Stimulated activated CD8-positive, alpha-beta memory T cell treated with anti-CD3 and anti-CD28 coated beads, Interleukin-4, amount 100 ng/mL, for 48 hours (primary cell): ENCODE data around the gene ELMOD3.
A peak's percentile ranks its signal among the peaks of the same experiment; 100 is the strongest.
"Not testable (repeated sequence)": the region's sequence is repeated elsewhere in the genome, so short reads cannot be mapped to it uniquely, and the experiment has no call there.

Source experiments
- DNase-seq: peaks from one replicate; pipeline ENCODE4 v3.0.0-alpha.2; 2020

The ELMOD3 gene

DNA sequence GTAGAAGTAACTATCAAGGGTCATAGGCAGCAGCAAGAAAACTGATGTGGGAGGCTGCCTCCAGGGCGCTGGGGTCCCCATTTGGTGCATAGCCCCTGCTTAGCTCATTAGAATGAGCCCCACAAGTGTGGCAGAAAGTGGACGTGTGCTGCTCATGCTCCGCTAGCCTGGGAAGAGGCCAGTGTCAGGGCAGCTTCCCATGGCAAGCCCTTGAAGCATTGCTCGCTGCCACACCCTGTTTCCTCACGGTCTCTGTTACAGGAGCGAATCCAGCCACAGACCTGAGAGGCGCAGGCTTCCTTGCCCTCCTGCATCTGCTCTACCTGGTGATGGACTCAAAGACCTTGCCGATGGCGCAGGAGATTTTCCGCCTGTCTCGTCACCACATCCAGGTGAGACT is 22.5 kb downstream of the ELMOD3 start:
- DNase-seq, result no peak

DNA sequence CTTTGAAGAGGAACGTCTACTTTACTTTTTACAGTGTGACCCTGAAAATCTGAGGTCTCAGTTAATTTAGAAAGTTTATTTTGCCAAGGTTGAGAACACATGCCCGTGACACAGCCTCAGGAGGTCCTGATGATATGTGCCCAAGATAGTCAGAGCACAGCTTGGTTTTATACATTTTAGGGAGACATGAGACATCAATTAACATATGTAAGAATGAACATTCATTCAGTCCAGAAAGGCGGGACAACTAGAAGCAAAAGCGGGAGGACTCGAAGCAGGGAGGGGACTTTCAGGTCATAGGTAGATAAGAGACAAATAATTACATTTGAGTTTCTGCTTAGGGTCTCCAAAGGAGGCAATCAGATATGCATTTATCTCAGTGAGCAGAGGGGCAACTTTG is 23.7 kb downstream of the ELMOD3 start:
- DNase-seq, result no peak

DNA sequence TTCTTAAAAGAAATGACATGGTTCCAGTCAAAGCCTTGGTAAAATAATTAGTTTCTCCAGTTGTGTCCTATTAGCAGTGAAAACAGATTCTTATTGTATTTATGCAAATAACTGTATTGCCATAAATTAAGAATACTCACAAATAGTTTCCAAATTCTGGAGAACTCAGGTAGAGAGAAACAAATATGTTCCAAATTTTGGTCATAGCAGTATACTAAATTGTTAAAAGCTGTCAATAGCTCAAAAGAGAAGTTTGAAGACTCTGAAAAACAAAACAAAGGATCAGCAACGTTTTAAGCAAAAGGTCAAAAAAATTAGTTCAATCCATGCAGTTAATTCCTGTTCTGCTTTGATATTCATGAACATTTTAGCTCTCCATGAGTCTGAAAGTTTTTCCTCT is 25.5 kb downstream of the ELMOD3 start:
- DNase-seq, result no peak

DNA sequence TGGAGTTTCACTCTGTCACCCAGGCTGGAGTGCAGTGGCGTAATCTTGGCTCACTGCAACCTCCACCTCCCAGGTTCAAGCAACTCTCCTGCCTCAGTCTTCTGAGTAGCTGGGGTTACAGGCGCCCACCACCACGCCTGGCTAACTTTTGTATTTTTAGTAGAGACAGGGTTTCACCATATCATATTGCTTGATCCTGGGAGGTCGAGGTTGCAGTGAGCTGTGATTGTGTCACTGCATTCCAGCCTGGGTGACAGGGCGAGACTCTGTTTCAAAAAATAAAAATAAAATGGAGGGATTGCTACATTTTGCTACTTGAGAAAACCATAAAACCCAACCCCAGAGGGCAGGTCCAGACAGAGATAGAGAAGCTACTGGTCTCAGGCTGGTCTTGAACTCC is 28.6 kb downstream of the ELMOD3 start:
- DNase-seq, result not testable (repeated sequence)

DNA sequence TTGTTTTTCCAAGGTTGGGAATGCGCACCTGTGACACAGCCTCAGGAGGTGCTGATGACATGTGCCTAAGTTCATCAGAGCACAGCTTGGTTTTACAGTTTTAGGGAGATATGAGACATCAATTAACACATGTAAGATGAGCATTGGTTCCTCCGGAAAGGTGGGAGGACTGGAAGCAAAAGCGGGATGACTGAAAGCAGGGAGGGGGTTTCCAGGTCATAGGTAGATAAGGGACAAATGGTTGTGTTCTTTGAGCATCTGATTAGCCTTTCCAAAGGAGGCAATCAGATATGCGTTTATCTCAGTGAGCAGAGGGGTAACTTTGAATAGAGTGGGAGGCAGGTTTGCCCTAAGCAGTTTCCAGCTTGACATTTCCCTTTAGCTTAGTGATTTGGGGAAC is 29.3 kb downstream of the ELMOD3 start:
- no peak for DNase-seq

DNA sequence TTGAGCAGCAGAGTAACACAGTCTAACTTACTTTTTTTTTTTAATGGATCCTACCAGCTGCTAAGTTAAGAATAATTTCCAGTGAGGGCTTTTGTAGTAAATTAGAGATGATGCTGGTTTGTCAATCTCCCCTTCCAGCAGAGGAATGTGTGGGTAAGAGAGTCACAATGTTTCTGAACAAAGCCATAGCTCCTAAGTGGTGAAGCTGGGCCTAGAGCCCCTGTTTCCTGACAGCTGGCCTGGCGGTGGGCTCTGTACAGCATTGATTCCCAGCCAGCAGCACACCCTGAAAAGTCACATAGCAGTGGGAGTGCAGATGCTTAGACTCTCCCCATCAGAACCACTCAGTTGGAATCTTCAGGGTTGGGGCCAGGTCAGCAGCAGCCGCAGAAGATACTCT is 31.2 kb downstream of the ELMOD3 start:
- DNase-seq, result no peak

DNA sequence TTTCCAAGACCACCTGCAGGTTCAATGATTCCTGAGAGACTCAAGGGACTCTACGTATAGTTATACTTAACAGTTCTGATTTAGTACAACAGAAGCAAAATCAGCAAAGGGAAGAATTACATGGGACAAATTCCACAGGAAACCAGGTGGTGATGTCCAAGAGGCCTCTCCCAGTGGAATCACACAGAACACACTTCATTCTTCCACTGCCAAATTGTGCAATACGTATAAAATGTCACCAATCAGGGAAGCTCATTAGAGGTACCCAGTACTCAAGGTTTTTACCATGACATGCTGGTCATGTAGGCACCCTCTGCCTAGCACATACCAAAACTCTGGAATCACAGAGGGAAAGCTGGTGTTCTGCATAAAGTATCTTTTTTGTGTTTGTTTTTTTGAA is 33.2 kb downstream of the ELMOD3 start:
- no peak for DNase-seq

DNA sequence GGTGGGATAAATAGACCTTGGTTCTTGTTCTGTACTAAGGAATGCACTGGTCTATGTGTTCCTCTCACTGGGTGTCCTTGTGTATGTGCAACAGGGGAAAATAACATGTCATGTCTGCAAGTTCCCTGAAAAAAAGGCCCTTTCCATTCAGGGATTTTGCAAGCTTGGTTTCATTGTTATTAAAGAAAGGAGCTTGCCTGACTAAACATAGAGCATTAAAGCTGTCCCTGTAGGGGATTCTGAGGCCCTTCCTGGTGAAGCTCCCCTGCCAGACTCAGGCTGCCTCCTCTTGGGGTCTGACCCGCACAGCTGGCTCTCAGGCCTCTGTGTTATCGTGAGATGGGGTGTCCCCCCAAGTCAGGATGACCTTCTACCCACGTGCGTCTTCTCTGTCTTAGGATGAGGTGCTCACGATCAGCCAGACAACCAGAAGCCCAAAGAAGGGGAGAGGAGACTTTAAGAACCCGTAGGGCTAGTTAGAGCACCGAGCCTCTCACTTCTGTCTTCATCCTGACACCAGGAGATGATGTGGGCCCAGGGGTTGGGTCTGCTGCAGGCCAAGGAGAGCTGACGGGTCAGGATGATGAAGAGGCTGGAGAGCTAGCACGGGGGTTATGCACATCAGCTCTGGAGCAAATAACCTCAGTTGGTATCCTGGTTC is 34.4 kb downstream of the ELMOD3 start:
- no peak for DNase-seq

DNA sequence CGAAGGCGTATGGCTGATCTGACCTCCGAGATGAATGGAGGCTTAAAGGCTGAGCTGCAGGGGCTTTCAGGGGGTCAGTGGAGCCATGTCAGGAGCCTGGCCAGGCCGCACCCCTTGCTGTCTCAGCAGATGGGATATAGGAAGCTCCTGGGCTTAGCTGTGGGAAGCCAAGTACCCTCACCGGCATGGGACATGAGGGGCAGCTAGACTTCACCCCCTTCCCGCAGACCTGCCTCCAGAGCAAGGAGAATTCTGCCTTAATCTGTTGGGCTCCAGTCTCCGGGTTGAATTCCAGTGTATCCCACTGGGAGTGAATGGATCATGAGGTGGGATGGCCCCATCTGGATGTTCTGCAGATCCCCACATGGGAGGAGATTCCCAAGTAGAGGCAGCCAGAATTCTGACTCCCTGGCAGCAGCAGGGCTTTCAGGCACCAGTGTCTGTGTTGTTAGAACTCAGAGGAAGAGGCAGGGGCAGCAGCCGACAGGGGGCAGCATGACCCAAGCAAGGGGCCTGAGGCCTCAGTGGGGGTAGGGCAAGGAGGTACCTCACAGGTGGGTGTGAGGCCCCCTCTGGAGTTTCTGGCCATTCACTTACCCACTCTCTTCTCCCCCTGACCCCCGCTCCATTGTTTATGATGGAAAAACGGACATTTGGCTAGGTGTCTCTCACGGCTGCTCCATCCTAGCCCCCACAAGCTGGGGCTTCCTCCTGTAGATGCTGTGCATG is 36.5 kb downstream of the ELMOD3 start:
- peak; percentile 87 for DNase-seq

DNA sequence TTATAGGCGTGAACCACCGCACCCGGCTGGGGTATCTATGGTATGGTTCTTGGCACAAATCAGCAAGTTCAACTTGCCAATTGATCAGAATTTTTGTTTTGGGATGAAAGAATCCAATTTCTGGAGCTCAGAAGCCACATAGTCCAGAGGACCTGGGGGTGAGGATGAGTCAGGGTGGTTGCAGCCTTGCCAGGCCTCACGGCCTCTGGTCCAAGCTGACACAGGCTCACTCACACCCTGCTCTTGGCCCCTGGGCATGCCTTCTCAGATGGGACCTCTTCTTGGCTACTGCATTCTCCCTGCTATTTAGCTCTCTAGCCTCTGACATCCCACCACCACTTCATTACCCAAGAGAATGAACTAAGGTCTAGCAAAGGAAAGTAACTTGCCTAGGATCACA is 39.3 kb downstream of the ELMOD3 start:
- no peak for DNase-seq

DNA sequence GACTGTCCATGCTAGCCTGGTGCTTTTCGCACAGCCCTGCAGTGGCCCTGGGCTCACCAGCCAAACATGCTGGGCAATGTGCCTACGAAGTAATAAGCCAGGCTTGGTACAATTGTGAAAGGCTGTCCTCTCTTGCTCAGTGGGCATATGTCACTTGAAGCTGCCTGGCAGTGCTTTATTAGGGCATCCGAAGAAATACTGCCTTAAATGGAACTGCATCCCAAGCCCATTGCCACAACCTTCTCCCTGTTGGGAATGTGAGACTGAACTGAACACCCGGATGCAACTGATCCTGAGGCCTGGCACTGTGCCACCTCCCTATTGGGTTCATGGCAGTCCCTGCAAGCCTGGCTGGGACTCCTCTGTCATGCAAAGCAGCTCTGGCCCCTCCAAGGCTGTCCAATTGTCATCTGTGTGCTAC is 39.7 kb downstream of the ELMOD3 start:
- DNase-seq, result no peak

DNA sequence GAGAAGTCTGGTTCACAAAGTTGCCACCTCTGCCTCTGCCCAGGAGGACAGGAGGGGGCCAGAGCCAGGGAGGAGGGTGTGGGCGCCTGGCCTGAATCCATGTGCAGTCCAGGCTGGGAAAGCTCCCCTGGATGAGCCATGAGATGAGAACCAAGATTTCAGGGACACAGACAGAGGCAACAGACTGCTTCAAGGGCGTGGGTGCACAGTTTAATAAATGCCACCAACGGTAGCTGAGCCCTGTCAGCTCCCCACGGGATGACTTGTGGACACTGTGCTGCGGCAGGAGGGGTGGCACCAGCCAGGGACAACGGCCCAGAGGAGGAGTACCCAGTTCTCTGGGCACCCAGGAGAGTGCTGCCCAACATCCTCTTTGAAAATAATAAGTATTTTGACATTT is 40.4 kb downstream of the ELMOD3 start:
- DNase-seq, result no peak

DNA sequence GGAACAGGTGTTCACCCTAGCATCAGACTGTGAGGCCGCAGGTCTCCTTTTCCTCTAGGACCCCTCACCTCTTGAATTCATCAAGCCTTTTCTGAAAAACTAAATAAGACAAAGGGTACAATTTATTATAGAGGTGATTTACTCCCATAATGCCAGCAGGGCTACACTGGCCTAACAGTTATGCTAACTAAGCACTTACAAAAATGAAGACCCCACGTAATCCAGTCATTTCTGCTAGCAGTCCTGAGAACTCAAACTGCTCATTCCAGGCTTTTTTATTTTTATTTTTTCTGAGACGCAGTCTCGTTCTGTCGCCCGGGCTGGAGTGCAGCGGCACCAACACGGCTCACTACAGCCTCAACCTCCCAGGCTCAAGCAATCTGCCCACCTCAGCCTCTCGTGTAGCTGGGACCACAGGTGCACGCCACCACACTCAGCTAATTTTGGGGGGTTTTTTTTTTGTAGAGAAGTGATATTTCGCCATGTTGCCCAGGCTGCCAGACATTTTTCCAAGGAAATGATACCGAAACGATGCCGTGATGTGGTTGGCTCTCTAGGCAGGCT is 41.4 kb downstream of the ELMOD3 start:
- DNase-seq, result no peak

DNA sequence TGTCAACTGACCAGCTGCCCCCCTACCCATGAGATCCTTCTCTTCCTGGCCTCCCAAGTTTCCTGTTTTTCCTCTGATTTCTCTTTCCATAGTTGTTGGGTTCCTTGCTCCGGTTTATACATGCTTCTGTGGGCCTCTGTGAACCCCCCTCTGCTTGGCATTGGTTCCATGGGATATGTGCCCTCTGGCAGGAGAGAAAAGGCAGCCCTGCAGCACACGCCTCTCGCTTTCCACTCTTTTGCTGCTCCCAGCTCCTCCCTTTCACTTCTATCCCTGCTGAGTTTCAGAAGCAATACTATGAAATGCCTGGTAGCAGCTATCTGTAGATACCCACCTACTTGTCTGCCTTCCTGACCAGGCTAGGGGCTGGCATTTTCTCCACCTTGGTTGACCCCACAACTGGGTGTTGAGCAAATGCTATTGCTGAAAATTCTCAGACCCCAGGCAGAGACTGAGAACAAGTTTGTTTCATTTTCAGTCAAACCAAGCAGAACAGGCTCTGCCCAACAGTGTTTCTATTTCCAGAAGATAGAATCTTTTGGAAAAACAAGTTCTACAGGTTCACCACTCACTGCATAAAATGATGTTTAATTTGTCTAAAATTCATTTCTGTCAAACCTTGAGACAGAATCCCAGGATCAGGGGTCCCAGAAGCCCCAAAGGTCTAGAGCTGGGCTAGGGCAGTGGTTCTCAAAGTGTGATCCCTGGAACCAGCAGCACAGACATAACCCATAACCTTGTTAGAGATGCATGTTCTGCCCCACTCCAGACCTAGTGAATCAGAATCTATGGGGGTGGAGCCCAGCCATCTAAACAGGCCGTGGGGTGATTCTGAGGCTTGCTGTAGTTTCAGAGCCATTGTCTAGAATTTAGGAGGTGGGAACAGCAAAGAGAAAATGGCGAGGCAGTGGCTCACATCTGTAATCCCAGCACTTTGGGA is 42.2 kb downstream of the ELMOD3 start:
- DNase-seq, result no peak

DNA sequence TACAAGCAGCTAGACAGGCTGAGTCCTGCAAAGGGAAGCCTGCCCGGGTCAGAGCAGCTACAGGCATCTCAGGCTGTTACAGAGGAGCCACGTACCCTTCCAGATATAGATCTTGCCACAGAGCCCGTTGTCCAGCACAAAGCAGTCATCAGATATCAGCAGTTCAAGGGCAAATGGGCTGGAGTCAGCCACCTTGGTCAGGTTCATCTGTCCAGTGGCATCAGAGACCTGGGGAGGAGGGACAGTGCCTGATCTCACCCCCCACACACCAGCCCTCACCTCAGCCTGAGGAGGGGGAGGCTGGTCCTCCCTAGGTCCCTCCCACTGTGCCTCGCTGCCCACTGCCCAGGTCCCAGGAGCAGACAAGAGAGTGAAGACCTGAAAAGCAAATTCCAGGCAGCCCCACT is 43.4 kb downstream of the ELMOD3 start:
- no peak for DNase-seq

DNA sequence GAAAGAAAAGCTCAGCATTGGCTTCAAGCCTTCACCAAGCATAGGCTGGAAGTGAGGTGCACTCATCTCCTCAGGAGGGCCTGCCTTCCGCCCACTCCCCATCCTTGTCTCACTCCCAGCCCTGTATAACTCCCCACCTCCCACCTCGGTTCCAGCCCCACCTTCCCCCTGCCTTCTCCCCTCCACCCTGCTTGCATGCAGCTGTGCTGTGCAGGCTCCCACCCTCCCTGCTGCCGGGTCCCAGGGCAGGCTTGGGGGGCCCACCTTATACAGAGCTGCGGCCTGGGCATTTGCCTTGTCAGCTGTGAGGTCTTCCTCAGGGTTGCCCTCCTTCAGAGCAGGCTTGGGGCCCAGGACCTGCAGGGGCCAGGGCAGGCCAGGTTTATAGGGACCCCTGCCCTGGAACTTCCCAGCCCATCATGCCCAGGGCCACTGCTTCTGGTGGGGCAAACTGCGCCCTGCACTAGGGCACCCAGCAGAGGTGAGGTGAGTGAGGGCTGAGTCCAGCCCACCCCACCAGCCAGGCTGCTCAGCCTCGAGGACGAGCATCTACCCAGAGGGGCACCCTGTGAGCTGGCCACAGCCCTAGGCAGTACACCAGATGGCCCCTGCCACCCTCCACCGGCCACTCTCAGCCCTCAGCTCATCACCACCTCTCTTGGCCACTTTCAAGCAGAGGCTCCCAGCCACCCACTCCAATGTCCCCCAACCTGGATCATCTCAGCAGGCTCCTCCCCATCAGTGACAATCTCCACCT is 44.0 kb downstream of the ELMOD3 start:
- no peak for DNase-seq

DNA sequence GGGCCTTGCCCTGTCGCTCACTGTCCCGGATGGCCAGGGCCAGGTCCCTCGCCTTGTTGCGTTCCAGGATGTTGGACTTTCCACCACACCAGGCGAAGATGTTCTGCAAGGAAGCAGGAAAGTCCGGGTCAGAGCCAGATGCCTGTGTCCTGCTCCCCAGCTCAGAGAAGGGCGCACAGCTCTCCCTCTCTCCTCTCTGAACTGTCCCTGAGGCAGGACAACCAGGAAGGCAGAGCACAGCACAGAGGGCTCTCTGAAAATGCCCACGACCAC is 44.5 kb downstream of the ELMOD3 start:
- DNase-seq, result no peak

DNA sequence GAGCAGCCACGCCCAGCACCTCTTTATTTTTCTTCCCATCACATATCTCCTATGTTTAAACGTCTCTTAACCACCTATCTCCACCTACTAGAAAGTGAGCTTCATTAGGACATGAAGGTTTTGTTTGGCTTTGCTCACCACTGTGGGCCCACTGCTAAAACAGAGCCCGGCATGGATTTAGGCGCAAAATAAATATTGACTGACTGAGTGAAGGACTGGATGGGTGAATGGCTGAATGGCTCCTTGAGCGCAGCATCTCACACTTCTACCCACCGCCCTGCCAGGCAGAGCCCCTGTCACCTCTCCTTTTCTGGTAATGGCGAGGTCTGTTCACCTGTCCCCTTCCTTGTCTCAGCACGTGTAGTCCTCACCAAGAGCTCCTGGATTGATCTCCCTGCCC is 45.5 kb downstream of the ELMOD3 start:
- no peak for DNase-seq

DNA sequence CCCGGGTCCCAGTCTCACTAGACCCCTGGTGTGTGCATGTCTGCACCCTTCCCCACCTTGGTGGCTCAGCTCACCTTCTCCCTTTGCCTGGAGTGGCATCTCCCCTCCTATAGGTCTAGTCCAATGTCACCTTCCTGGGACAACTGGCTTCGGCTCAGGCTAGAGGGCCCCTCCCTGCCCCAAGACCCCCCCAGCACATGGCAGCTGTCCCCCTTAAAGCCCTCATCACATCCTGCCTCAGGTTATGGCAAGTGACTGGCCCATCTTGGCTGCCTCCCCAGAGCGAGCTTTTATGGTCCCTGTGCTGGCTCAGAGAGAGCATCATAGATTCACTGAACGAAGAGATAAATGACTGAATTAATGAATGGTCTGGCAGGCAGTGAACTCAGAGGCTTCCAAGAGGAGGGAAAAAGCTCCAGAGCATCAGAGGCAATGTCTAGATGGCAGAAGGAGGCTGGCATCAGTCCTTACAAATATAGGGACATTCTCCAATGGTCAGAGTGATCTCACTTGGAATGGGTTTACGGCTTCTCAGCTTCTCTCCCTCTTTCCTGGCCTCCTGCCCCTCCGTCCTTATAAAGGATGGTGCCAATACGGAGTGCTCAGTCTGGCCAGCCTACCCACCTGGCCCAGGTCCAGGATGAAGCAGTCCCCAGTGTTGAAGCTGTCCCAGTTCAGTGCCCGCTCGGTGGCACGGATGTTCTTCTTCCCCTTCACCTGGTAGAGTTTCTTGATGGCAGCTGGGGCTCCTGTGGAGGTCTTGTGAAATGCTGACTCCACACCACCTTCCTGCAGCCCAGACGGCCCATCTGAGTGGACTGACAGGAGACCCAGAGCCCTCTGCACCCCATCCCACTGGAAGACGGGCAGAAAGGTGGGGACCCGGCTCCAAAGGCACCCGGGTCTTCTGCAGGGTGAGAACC is 46.2 kb downstream of the ELMOD3 start:
- DNase-seq, result no peak

DNA sequence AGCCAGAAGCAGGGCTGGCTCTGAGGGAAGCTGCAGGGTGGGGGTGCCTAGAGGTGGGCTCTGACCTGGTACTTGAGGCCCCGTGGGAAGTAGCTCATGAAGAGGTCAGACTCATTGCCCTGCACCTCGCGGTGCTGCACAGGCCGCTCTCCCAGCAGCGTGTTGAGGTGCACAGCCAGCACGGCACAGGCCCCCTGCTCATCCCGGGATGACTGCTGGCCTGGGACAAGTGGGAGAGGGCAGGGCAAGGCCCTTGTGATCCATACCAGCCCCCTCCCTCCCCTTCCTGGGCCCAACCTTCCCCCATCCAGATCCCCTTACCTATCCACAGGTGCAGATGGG is 46.9 kb downstream of the ELMOD3 start:
- DNase-seq, result no peak

DNA sequence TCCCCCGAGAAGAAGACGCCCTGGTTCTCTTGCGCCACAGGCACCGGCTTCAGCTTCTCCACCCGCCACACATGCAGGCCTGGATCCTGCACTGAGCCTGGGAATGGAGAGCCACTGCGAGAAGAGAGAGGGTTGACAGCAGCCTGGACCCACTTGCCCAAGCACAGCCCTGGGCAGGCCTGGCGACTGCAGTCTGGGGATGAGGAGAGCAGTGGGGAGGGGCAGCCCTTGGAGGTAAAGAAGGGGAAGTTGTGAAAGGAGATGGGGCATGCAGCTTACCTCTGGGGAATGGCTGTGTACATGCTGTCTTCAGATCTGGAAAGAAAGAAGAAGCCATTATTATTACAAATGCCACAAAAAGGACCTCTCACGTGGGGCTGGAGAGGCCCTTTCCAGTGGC is 47.3 kb downstream of the ELMOD3 start:
- no peak for DNase-seq
